ENCODE results near the gene TP53. TPM values are rescaled to one million over a fixed set of nuclear protein-coding genes. Genes with fewer than 3 reads are reported as not detected.

The TP53 gene
- total RNA-seq, 1 experiment from 2014 or later = 9.2 TPM

GRCh38 chr17:7719661-7720060, 32.4 kb upstream of the TP53 start:
- ChIA-PET POLR2A (no interaction called here), CTCF (no interaction called here)
- H3K4me1 ChIP-seq = no peaks in the 10 kb centered on the region
- no peak for DNase-seq
- H3K27me3 ChIP-seq (replicated peaks; ENCODE audit: control insufficient read depth, insufficient read depth, low read length) = no peaks in the 10 kb centered on the region
- no peaks in the 10 kb centered on the region for H3K9me3 Mint-ChIP-seq (ENCODE audit: unreplicated experiment)
- no peak overlapping the region for H3K4me3 ChIP-seq (ENCODE audit: low read depth, low read length)
- no peaks in the 10 kb centered on the region for H3K36me3 Mint-ChIP-seq (ENCODE audit: insufficient read depth, unreplicated experiment)
- TF ChIP-seq CTCF (IDR thresholded peaks at IDR 0.05; ENCODE audit: insufficient read depth in 1 of 2, low read depth in 1 of 2, low read length in 1 of 2, severe bottlenecking in 1 of 2, unreplicated experiment in 1 of 2) = no peak
- intact Hi-C loops (cut with micrococcal nuclease; ENCODE audit: unreplicated experiment) = no loop called here
- BruUV-seq (replicated peaks) = no TSS peak
- H3K27me3 Mint-ChIP-seq (ENCODE audit: insufficient read depth, unreplicated experiment) = peaks cover 4% of the 10 kb centered on the region
- H3K4me1 Mint-ChIP-seq (ENCODE audit: low read depth, unreplicated experiment) = no peaks in the 10 kb centered on the region
- H3K4me3 Mint-ChIP-seq (ENCODE audit: unreplicated experiment) = no peak overlapping the region
- no peaks in the 10 kb centered on the region for H3K9me3 ChIP-seq
- H3K27ac Mint-ChIP-seq (ENCODE audit: unreplicated experiment) = no peak overlapping the region
- no peaks in the 10 kb centered on the region for H3K36me3 ChIP-seq (ENCODE audit: control insufficient read depth, insufficient read depth, low read length)

- peak overlapping the region; percentile 55 for H3K4me3 ChIP-seq (ENCODE audit: low read depth, low read length)
- H3K36me3 ChIP-seq (ENCODE audit: control insufficient read depth, insufficient read depth, low read length) = no peaks in the 10 kb centered on the region
- POLR2A ChIA-PET = no interaction called here
- intact Hi-C loops (cut with micrococcal nuclease; ENCODE audit: unreplicated experiment) = no loop called here
- no peaks in the 10 kb centered on the region for H3K9me3 ChIP-seq
- Mint-ChIP-seq H3K27ac (ENCODE audit: unreplicated experiment) (no peak overlapping the region), H3K9me3 (ENCODE audit: unreplicated experiment) (no peaks in the 10 kb centered on the region), H3K36me3 (ENCODE audit: insufficient read depth, unreplicated experiment) (no peaks in the 10 kb centered on the region), H3K27me3 (ENCODE audit: insufficient read depth, unreplicated experiment) (peaks cover 11% of the 10 kb centered on the region), H3K4me1 (ENCODE audit: low read depth, unreplicated experiment) (no peaks in the 10 kb centered on the region), H3K4me3 (ENCODE audit: unreplicated experiment) (peak overlapping the region; percentile 85)
- CTCF ChIA-PET = interaction anchor here (1.4 to 3.0 kb wide), 3 partner anchors 12 to 314 kb away, joined by 7 to 24 read pairs (median 11); partner anchors contain the start of genes EFNB3 and TMEM256
- TF ChIP-seq CTCF (IDR thresholded peaks at IDR 0.05; ENCODE audit: insufficient read depth in 1 of 2, low read depth in 1 of 2, low read length in 1 of 2, severe bottlenecking in 1 of 2, unreplicated experiment in 1 of 2) = no peak
- H3K27me3 ChIP-seq (replicated peaks; ENCODE audit: control insufficient read depth, insufficient read depth, low read length) = no peaks in the 10 kb centered on the region
- BruUV-seq (replicated peaks) = no TSS peak
- no peaks in the 10 kb centered on the region for H3K4me1 ChIP-seq
- no peak for DNase-seq
These were observed 30.6 kb upstream of the TP53 start for GRCh38 chr17:7717756-7718350.

- no TSS peak for BruUV-seq (replicated peaks)
- DNase-seq = peak; percentile 84
- Mint-ChIP-seq H3K27ac (ENCODE audit: unreplicated experiment) (peak within 1 kb of the TSS; percentile 17), H3K9me3 (ENCODE audit: unreplicated experiment) (no peaks in the 10 kb centered on the region), H3K27me3 (ENCODE audit: insufficient read depth, unreplicated experiment) (peaks cover 11% of the 10 kb centered on the region), H3K36me3 (ENCODE audit: insufficient read depth, unreplicated experiment) (no peaks in the 10 kb centered on the region), H3K4me3 (ENCODE audit: unreplicated experiment) (peak within 1 kb of the TSS; percentile 85), H3K4me1 (ENCODE audit: low read depth, unreplicated experiment) (no peaks in the 10 kb centered on the region)
- peak within 1 kb of the TSS; percentile 55 for H3K4me3 ChIP-seq (ENCODE audit: low read depth, low read length)
- H3K36me3 ChIP-seq (ENCODE audit: control insufficient read depth, insufficient read depth, low read length) = no peaks in the 10 kb centered on the region
- ChIA-PET CTCF (interaction anchor here (0.6 to 3.0 kb wide), 8 partner anchors 11 to 313 kb away, joined by 4 to 24 read pairs (median 8); partner anchors contain the start of genes EFNB3, SAT2, TMEM256 and WRAP53), POLR2A (no interaction called here)
- H3K27me3 ChIP-seq (replicated peaks; ENCODE audit: control insufficient read depth, insufficient read depth, low read length) = no peaks in the 10 kb centered on the region
- no peaks in the 10 kb centered on the region for H3K9me3 ChIP-seq
- H3K4me1 ChIP-seq = no peaks in the 10 kb centered on the region
- peak in 1 of 2 experiments; percentile 57 for TF ChIP-seq CTCF (IDR thresholded peaks at IDR 0.05; ENCODE audit: insufficient read depth in 1 of 2, low read depth in 1 of 2, low read length in 1 of 2, severe bottlenecking in 1 of 2, unreplicated experiment in 1 of 2)
- intact Hi-C loops (cut with micrococcal nuclease; ENCODE audit: unreplicated experiment) = no loop called here
These were observed 29.8 kb upstream of the TP53 start, which contains the start of gene DNAH2 for GRCh38 chr17:7716901-7717755. TSS of gene DNAH2 (plus strand) at chr17:7717744. CDS start at chr17:7719735, 1,991 bp downstream.
